ENCODE data around the gene TBC1D2B.

Gene TBC1D2B

GRCh38 chr15:78057803-78058202 lies 19.7 kb downstream of the TBC1D2B start:
- no peaks in the 10 kb centered on the region for H3K27me3 ChIP-seq (ENCODE audit: insufficient read depth, poor library complexity, severe bottlenecking)
- no peak for DNase-seq (ENCODE audit: low read depth in 1 of 2, low spot score in 1 of 2)
- peak overlapping the region; percentile 45 for H3K27ac ChIP-seq (replicated peaks)
- TF ChIP-seq CTCF (IDR thresholded peaks at IDR 0.05; ENCODE audit: insufficient read depth, low read length) (no peak), POLR2AphosphoS5 (IDR thresholded peaks at IDR 0.05; ENCODE audit: low read depth) (no peak), GABPA (IDR thresholded peaks at IDR 0.05; ENCODE audit: low read depth) (no peak), REST (IDR thresholded peaks at IDR 0.05; ENCODE audit: insufficient replicate concordance, low read depth) (no peak), SPI1 (IDR thresholded peaks at IDR 0.05; ENCODE audit: borderline replicate concordance, low read depth) (no peak)
- no peak overlapping the region for H3K4me3 ChIP-seq (replicated peaks; ENCODE audit: insufficient read depth, low read length)

GRCh38 chr15:78056714-78057269 lies 20.7 kb downstream of the TBC1D2B start:
- Histone ChIP-seq H3K27ac (replicated peaks) (peak overlapping the region; percentile 45), H3K4me3 (replicated peaks; ENCODE audit: insufficient read depth, low read length) (no peak overlapping the region), H3K27me3 (ENCODE audit: insufficient read depth, poor library complexity, severe bottlenecking) (no peaks in the 10 kb centered on the region)
- peak in 1 of 2 experiments; percentile 76 for DNase-seq (ENCODE audit: low read depth in 1 of 2, low spot score in 1 of 2)
- TF ChIP-seq POLR2AphosphoS5 (IDR thresholded peaks at IDR 0.05; ENCODE audit: low read depth) (peak; percentile 78), SPI1 (IDR thresholded peaks at IDR 0.05; ENCODE audit: borderline replicate concordance, low read depth) (peak; percentile 89), GABPA (IDR thresholded peaks at IDR 0.05; ENCODE audit: low read depth) (no peak), CTCF (IDR thresholded peaks at IDR 0.05; ENCODE audit: insufficient read depth, low read length) (no peak), REST (IDR thresholded peaks at IDR 0.05; ENCODE audit: insufficient replicate concordance, low read depth) (no peak)

- DNase-seq (ENCODE audit: low read depth in 1 of 2, low spot score in 1 of 2) = no peak
- Histone ChIP-seq H3K4me3 (replicated peaks; ENCODE audit: insufficient read depth, low read length) (no peak overlapping the region), H3K27me3 (ENCODE audit: insufficient read depth, poor library complexity, severe bottlenecking) (no peaks in the 10 kb centered on the region), H3K27ac (replicated peaks) (peak overlapping the region; percentile 45)
- no peak for TF ChIP-seq REST (IDR thresholded peaks at IDR 0.05; ENCODE audit: insufficient replicate concordance, low read depth)
Observed at GRCh38 chr15:78055919-78056713, 21.4 kb downstream of the TBC1D2B start.

All from HL-60 (cell line).